OCI-LY1 (cell line): ENCODE results near the gene ABCC11.

Experiments used
- H2AFZ ChIP-seq: fragments of 200-600 bp; sonication (generic), shearing (Covaris generic); 2 replicates; pipeline ENCODE4 v1.6.0; 2014; ENCODE audit warnings: antibody characterized with exemption, mild to moderate bottlenecking, low read length
- H3F3A ChIP-seq: fragments of 200-600 bp; sonication (generic), shearing (Covaris generic); 2 replicates; pipeline ENCODE4 v1.6.0; 2014; ENCODE audit warnings: mild to moderate bottlenecking, antibody characterized with exemption, low read length, moderate library complexity; ENCODE audit not compliant: insufficient read depth
- H3K27ac ChIP-seq: fragments of 200-600 bp; sonication (generic); 2 replicates; pipeline ENCODE4 v1.5.1; 2014; ENCODE audit warnings: low read length, mixed run types, mild to moderate bottlenecking, low read depth; ENCODE audit not compliant: poor library complexity, severe bottlenecking
- H3K27me3 ChIP-seq: fragments of 200-600 bp; sonication (generic); 2 replicates; pipeline ENCODE4 v1.6.0; 2014; ENCODE audit warnings: antibody characterized with exemption, mild to moderate bottlenecking, low read length, moderate library complexity; ENCODE audit not compliant: insufficient read depth
- H3K36me3 ChIP-seq: fragments of 200-600 bp; sonication (generic); 2 replicates; pipeline ENCODE4 v1.6.1; 2014; ENCODE audit warnings: mild to moderate bottlenecking, antibody characterized with exemption, low read length, moderate library complexity, mixed read lengths; ENCODE audit not compliant: insufficient read depth
- H3K4me1 ChIP-seq: fragments of 200-600 bp; sonication (generic); 2 replicates; pipeline ENCODE4 v1.5.1; 2014; ENCODE audit warnings: mild to moderate bottlenecking, low read length, moderate library complexity; ENCODE audit not compliant: insufficient read depth, severe bottlenecking
- H3K4me2 ChIP-seq: fragments of 200-600 bp; sonication (generic), shearing (Covaris generic); 2 replicates; pipeline ENCODE4 v1.6.1; 2014; ENCODE audit warnings: low read length
- H3K4me3 ChIP-seq: fragments of 200-600 bp; sonication (generic); 2 replicates; pipeline ENCODE4 v1.5.1; 2014; ENCODE audit warnings: low read length, low read depth, mild to moderate bottlenecking, mixed read lengths; ENCODE audit not compliant: poor library complexity, severe bottlenecking
- H3K79me2 ChIP-seq: fragments of 200-600 bp; shearing (Covaris generic); 2 replicates; pipeline ENCODE4 v1.6.1; 2016; ENCODE audit warnings: mixed run types, low read length, mixed read lengths; ENCODE audit not compliant: insufficient read depth
- H3K9ac ChIP-seq: fragments of 200-600 bp; sonication (generic), shearing (Covaris generic); 2 replicates; pipeline ENCODE4 v1.6.1; 2014; ENCODE audit warnings: mild to moderate bottlenecking, low read length, mixed read lengths
- H3K9me2 ChIP-seq: fragments of 200-600 bp; sonication (generic), shearing (Covaris generic); 2 replicates; pipeline ENCODE4 v1.6.1; 2014; ENCODE audit warnings: low read depth, mild to moderate bottlenecking, low read length, mixed read lengths
- H3K9me3 ChIP-seq: fragments of 200-600 bp; shearing (Covaris generic); 2 replicates; pipeline ENCODE4 v1.6.1; 2014; ENCODE audit warnings: low read length, mixed read lengths
- H4K20me1 ChIP-seq: fragments of 200-600 bp; sonication (generic), shearing (Covaris generic); 2 replicates; pipeline ENCODE4 v1.6.0; 2016; ENCODE audit warnings: mild to moderate bottlenecking, low read length; ENCODE audit not compliant: insufficient read depth
- EZH2 ChIP-seq: fragments of 200-600 bp; sonication (generic), shearing (Covaris generic); IDR thresholded peaks from 2 replicates; pipeline ENCODE4 v1.8.0; 2017; ENCODE audit warnings: borderline replicate concordance, mixed run types, mild to moderate bottlenecking, antibody characterized with exemption, low read length, moderate library complexity, mixed read lengths
- TF ChIP-seq, protein P1 (sequence below): fragments of 200-600 bp; sonication (generic), shearing (Covaris generic); IDR thresholded peaks from 2 replicates; pipeline ENCODE4 v1.5.1; 2017; ENCODE audit warnings: mild to moderate bottlenecking, antibody characterized with exemption, low read length, moderate library complexity, mixed read lengths

ABCC11 gene

GRCh38 chr16:48223490-48223889, 23.8 kb downstream of the ABCC11 start:
- TF ChIP-seq, protein P1, sequence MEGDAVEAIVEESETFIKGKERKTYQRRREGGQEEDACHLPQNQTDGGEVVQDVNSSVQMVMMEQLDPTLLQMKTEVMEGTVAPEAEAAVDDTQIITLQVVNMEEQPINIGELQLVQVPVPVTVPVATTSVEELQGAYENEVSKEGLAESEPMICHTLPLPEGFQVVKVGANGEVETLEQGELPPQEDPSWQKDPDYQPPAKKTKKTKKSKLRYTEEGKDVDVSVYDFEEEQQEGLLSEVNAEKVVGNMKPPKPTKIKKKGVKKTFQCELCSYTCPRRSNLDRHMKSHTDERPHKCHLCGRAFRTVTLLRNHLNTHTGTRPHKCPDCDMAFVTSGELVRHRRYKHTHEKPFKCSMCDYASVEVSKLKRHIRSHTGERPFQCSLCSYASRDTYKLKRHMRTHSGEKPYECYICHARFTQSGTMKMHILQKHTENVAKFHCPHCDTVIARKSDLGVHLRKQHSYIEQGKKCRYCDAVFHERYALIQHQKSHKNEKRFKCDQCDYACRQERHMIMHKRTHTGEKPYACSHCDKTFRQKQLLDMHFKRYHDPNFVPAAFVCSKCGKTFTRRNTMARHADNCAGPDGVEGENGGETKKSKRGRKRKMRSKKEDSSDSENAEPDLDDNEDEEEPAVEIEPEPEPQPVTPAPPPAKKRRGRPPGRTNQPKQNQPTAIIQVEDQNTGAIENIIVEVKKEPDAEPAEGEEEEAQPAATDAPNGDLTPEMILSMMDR: no peak
- no peak for TF ChIP-seq EZH2

DNA sequence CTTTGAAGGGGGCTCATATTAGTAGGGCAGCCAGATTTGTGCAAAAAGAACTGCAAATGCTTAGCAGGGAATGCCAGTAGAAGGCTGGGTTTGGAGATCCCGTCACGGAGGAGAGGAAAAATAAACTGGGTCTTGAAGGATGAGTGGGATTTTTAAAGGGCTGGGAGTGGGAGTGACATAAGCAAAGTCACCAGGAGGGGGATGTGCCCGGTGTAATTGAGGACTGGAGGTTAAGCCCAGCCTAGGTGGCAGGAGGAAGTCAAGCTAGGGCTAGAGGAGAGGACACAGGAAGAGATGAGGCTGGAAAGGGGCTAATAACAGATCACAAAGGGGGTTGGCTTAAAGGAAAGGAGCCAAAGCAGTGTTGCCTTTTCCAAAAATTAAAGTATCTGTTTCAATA, 26.4 kb downstream of the ABCC11 start:
- no peak for TF ChIP-seq EZH2
- TF ChIP-seq, protein P1: no peak
- Histone ChIP-seq H4K20me1 (no peaks in the 10 kb centered on the region), H3F3A (no peaks in the 10 kb centered on the region), H3K4me3 (no peak overlapping the region), H3K27me3 (no peaks in the 10 kb centered on the region; the same call in 1 of the 2 replicates), H2AFZ (no peak overlapping the region), H3K36me3 (no peaks in the 10 kb centered on the region), H3K9me3 (no peaks in the 10 kb centered on the region), H3K4me2 (no peak overlapping the region), H3K27ac (no peak overlapping the region), H3K79me2 (no peaks in the 10 kb centered on the region), H3K4me1 (no peaks in the 10 kb centered on the region), H3K9ac (no peak overlapping the region), H3K9me2 (no peaks in the 10 kb centered on the region)

More at GRCh38 chr16:48223490-48223889, 23.8 kb downstream of the ABCC11 start:
- no peaks in the 10 kb centered on the region for H3K4me1 ChIP-seq
- no peaks in the 10 kb centered on the region for H3K79me2 ChIP-seq
- H3F3A ChIP-seq: no peaks in the 10 kb centered on the region
- H3K4me2 ChIP-seq: no peak overlapping the region
- no peak overlapping the region for H3K27ac ChIP-seq
- H3K9me3 ChIP-seq: no peaks in the 10 kb centered on the region
- H3K36me3 ChIP-seq: no peaks in the 10 kb centered on the region
- no peak overlapping the region for H2AFZ ChIP-seq
- H3K4me3 ChIP-seq: no peak overlapping the region
- no peaks in the 10 kb centered on the region for H3K27me3 ChIP-seq
- no peaks in the 10 kb centered on the region for H3K9me2 ChIP-seq
- no peak overlapping the region for H3K9ac ChIP-seq
- no peaks in the 10 kb centered on the region for H4K20me1 ChIP-seq

DNA sequence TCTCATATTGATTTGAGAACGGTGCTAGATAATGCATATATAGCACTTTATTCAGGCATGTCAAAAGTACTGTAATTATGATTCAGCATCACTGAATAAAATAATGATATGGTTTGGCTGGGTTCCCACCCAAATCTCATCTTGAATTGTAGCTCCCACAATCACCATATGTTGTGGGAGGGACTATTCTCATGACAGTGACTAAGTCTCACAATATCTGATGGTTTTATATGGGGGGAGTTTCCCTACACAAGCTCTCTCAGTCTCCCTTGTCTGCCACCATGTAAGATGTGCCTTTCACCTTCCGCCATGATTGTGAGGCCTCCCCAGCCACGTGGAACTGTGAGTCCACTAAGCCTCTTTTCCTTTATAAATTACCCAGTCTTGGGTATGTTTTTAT, 28.9 kb downstream of the ABCC11 start:
- Histone ChIP-seq H2AFZ (no peak overlapping the region), H3K4me2 (no peak overlapping the region), H3K9ac (no peak overlapping the region), H3K27ac (no peak overlapping the region), H3F3A (no peaks in the 10 kb centered on the region), H3K36me3 (no peaks in the 10 kb centered on the region), H4K20me1 (no peaks in the 10 kb centered on the region), H3K4me3 (no peak overlapping the region), H3K4me1 (no peaks in the 10 kb centered on the region), H3K27me3 (no peaks in the 10 kb centered on the region; the same call in 1 of the 2 replicates), H3K9me2 (no peaks in the 10 kb centered on the region), H3K9me3 (no peaks in the 10 kb centered on the region), H3K79me2 (no peaks in the 10 kb centered on the region)
- TF ChIP-seq, protein P1: no peak
- TF ChIP-seq EZH2: no peak
